Prostate gland (tissue), 2 donors: ENCODE data around the gene HNRNPA1L2. TPM values are rescaled to one million over a fixed set of nuclear protein-coding genes. Genes with fewer than 3 reads are reported as not detected.
"Not testable (repeated sequence)": the region's sequence is repeated elsewhere in the genome, so short reads cannot be mapped to it uniquely, and the experiment has no call there.

ENCODE experiments used
- DNase-seq: peaks from one replicate; pipeline ENCODE4 v3.0.0-alpha.2; 2019; ENCODE audit warnings: low spot score
- H3K27ac ChIP-seq, 2 donors: fragments of 200-600 bp; sonication (generic); 2 replicates each; pipeline ENCODE4 v1.5.1; 2017 to 2019
- H3K27me3 ChIP-seq: fragments of 200-600 bp; sonication (generic); replicated peaks from 2 replicates; pipeline ENCODE4 v1.5.1; 2019; ENCODE audit not compliant: insufficient read depth
- H3K36me3 ChIP-seq, 2 donors: fragments of 200-600 bp; sonication (generic); 1 replicate in 1 of 2; 2 replicates in 1 of 2; pipeline versions ENCODE4 v1.5.1 to v1.8.1; 2017 to 2019
- H3K4me1 ChIP-seq: fragments of 200-600 bp; sonication (generic); replicated peaks from 2 replicates; pipeline ENCODE4 v1.5.1; 2019
- H3K4me3 ChIP-seq, 2 donors: fragments of 200-600 bp; sonication (generic); 2 replicates each; pipeline ENCODE4 v1.5.1; 2017 to 2019
- H3K9me3 ChIP-seq: fragments of 200-600 bp; sonication (generic); 2 replicates; pipeline ENCODE4 v1.5.1; 2017
- CTCF ChIP-seq, 4 experiments: fragments of 200-600 bp in 2 of 4; fragments of 450-650 bp in 2 of 4; sonication (generic) in 2 of 4; IDR thresholded peaks; 1 replicate in 3 of 4; 2 replicates in 1 of 4; pipeline ENCODE4 v1.5.1; 2016 to 2019; ENCODE audit warnings: antibody characterized with exemption in 4 of 4, mild to moderate bottlenecking in 2 of 4, moderate library complexity in 2 of 4
- POLR2A ChIP-seq: fragments of 450-650 bp; IDR thresholded peaks from one replicate; pipeline ENCODE4 v1.6.1; 2016; ENCODE audit warnings: antibody characterized with exemption, mild to moderate bottlenecking
- POLR2AphosphoS5 ChIP-seq: sonication (generic); formaldehyde crosslinking; IDR thresholded peaks from one replicate; pipeline ENCODE4 v1.6.1; 2017; ENCODE audit warnings: antibody characterized with exemption
- WGBS: methylation state at CpG from one replicate; pipeline ENCODE4 v1.1.5; 2018; 5-methylcytosine and 5-hydroxymethylcytosine counted together
- intact Hi-C: fragments of 100-400 bp; cut with DNase I; formaldehyde crosslinking; loops from one replicate; pipeline ENCODE4 v1.14.2; 2022
- total RNA-seq, 2 donors: library from RNA; depleted of rRNA; stranded (reverse); fragments of >200 nt; gene quantifications; one replicate each; pipeline ENCODE4 v1.1.0, GENCODE V29; 2016

Gene HNRNPA1L2
- total RNA-seq, 2 donors from 2014 or later = 5.0 to 5.5 TPM

- no peaks in the 10 kb centered on the region for H3K36me3 ChIP-seq
- WGBS = 96% methylated on average over 8 of the region's 8 CpGs
- H3K4me3 ChIP-seq = no peak overlapping the region
- H3K27me3 ChIP-seq = no peaks in the 10 kb centered on the region
- TF ChIP-seq POLR2AphosphoS5 = no peak
- TF ChIP-seq CTCF (IDR thresholded peaks at IDR 0.05) = no peak
- no peak for TF ChIP-seq POLR2A
- H3K4me1 ChIP-seq = no peaks in the 10 kb centered on the region
- no peak overlapping the region for H3K27ac ChIP-seq
- DNase-seq = no peak
- H3K9me3 ChIP-seq = no peaks in the 10 kb centered on the region
- intact Hi-C loops = no loop called here
Measured at GRCh38 chr13:52670726-52671125, 28.5 kb downstream of the HNRNPA1L2 start.

GRCh38 chr13:52673465-52673864 lies 31.2 kb downstream of the HNRNPA1L2 start:
- 62% methylated on average over 1 of the region's 1 CpG for WGBS
- Histone ChIP-seq H3K4me1 (no peaks in the 10 kb centered on the region), H3K9me3 (no peaks in the 10 kb centered on the region), H3K27ac (no peak overlapping the region), H3K36me3 (no peaks in the 10 kb centered on the region), H3K4me3 (no peak overlapping the region), H3K27me3 (no peaks in the 10 kb centered on the region)
- no peak for DNase-seq
- intact Hi-C loops = no loop called here
- TF ChIP-seq CTCF (IDR thresholded peaks at IDR 0.05) (no peak), POLR2A (no peak), POLR2AphosphoS5 (no peak)

- no peak for TF ChIP-seq POLR2AphosphoS5
- no peak for TF ChIP-seq POLR2A
- TF ChIP-seq CTCF (IDR thresholded peaks at IDR 0.05) = no peak
- Histone ChIP-seq H3K9me3 (no peaks in the 10 kb centered on the region), H3K27me3 (no peaks in the 10 kb centered on the region), H3K4me3 (no peak overlapping the region), H3K4me1 (no peaks in the 10 kb centered on the region), H3K36me3 (no peaks in the 10 kb centered on the region), H3K27ac (no peak overlapping the region)
- intact Hi-C loops = no loop called here
- DNase-seq = no peak
- WGBS = 97% methylated on average over 1 of the region's 1 CpG
Measured at GRCh38 chr13:52677823-52678222, 35.6 kb downstream of the HNRNPA1L2 start.

GRCh38 chr13:52685806-52686205 lies 43.6 kb downstream of the HNRNPA1L2 start:
- WGBS = 87% methylated on average over 9 of the region's 9 CpGs
- H3K4me1 ChIP-seq, H3K9me3 ChIP-seq, intact Hi-C loops, H3K27me3 ChIP-seq, H3K4me3 ChIP-seq, DNase-seq, H3K27ac ChIP-seq, H3K36me3 ChIP-seq: not testable (repeated sequence)

- H3K4me3 ChIP-seq = no peak overlapping the region
- no peaks in the 10 kb centered on the region for H3K4me1 ChIP-seq
- H3K27ac ChIP-seq = no peak overlapping the region
- no peaks in the 10 kb centered on the region for H3K9me3 ChIP-seq
- H3K36me3 ChIP-seq = no peaks in the 10 kb centered on the region
- no peak for TF ChIP-seq POLR2AphosphoS5
- TF ChIP-seq POLR2A = no peak
- TF ChIP-seq CTCF (IDR thresholded peaks at IDR 0.05) = no peak
- intact Hi-C loops = no loop called here
- WGBS = 98% methylated on average over 4 of the region's 4 CpGs
- no peaks in the 10 kb centered on the region for H3K27me3 ChIP-seq
- DNase-seq = no peak
Measured at GRCh38 chr13:52686376-52686775, 44.1 kb downstream of the HNRNPA1L2 start.

Other genes starting within 250 kb of the HNRNPA1L2 start
- gene THSD1, start 236.3 kb upstream of the HNRNPA1L2 start, total RNA-seq = 1 to 10 TPM; 5.5 to 8.0 TPM
- 10 to 100 TPM; 43.9 to 46.6 TPM for gene VPS36, start 191.8 kb upstream of the HNRNPA1L2 start, total RNA-seq
- gene CKAP2, start 187.0 kb upstream of the HNRNPA1L2 start, total RNA-seq = 10 to 100 TPM; 11.3 to 22.2 TPM
- 10 to 100 TPM; 34.4 to 47.8 TPM for gene SUGT1, start 10.4 kb downstream of the HNRNPA1L2 start, total RNA-seq
- 1 to 10 TPM in 1 of 2 donors, not detected in 1; 5.6 TPM for gene CNMD, start 97.4 kb downstream of the HNRNPA1L2 start, total RNA-seq
- 1 to 10 TPM; 6.0 to 9.5 TPM for gene PCDH8, start 206.2 kb downstream of the HNRNPA1L2 start, total RNA-seq